ENCODE measurements around the gene SLC17A3. TPM values are rescaled to one million over a fixed set of nuclear protein-coding genes. Genes with fewer than 3 reads are reported as not detected.

The SLC17A3 gene
- total RNA-seq, 1 donor from 2014 or later, result not detected

- H3K4me1 Mint-ChIP-seq, result peaks cover 2% of the 10 kb centered on the region
- DNase-seq (ENCODE audit: low spot score), result no peak
- no peaks in the 10 kb centered on the region for H4K20me1 ChIP-seq (ENCODE audit: low read depth)
- TF ChIP-seq EZH2phosphoT487 (IDR thresholded peaks at IDR 0.05) (no peak), CTCF (IDR thresholded peaks at IDR 0.05) (no peak), EZH2 (IDR thresholded peaks at IDR 0.05) (no peak)
- no peak overlapping the region for H3K9ac ChIP-seq
- peaks cover 6% of the 10 kb centered on the region for H3K4me1 ChIP-seq
- H3K27ac Mint-ChIP-seq, result no peak overlapping the region
- H3K27ac ChIP-seq, result no peak overlapping the region
- H3K4me2 ChIP-seq, result no peak overlapping the region
- H3K9me3 ChIP-seq (ENCODE audit: low read depth), result no peaks in the 10 kb centered on the region
- peaks cover 2% of the 10 kb centered on the region for H3K27me3 Mint-ChIP-seq (ENCODE audit: insufficient read depth, low read depth)
- no peak overlapping the region for H2AFZ ChIP-seq (replicated peaks)
- H3K4me3 Mint-ChIP-seq, result no peak overlapping the region
- H3K27me3 ChIP-seq, result no peaks in the 10 kb centered on the region
- H3K4me3 ChIP-seq, result no peak overlapping the region
- peaks cover 2% of the 10 kb centered on the region for H3K9me3 Mint-ChIP-seq
- H3K36me3 Mint-ChIP-seq, result no peaks in the 10 kb centered on the region
- no peaks in the 10 kb centered on the region for H3F3A ChIP-seq (ENCODE audit: low read depth)
- H3K79me2 ChIP-seq (ENCODE audit: low read depth), result no peaks in the 10 kb centered on the region
- H3K36me3 ChIP-seq, result no peaks in the 10 kb centered on the region
Measured at GRCh38 chr6:25816252-25816651, 57.8 kb downstream of the SLC17A3 start.

GRCh38 chr6:25815194-25815593 is 58.8 kb downstream of the SLC17A3 start:
- H3K4me2 ChIP-seq, result no peak overlapping the region
- Mint-ChIP-seq H3K4me1 (peaks cover 2% of the 10 kb centered on the region), H3K27me3 (ENCODE audit: insufficient read depth, low read depth) (peaks cover 2% of the 10 kb centered on the region), H3K27ac (no peak overlapping the region), H3K4me3 (no peak overlapping the region), H3K9me3 (peaks cover 2% of the 10 kb centered on the region), H3K36me3 (no peaks in the 10 kb centered on the region)
- no peak overlapping the region for H3K27ac ChIP-seq
- H2AFZ ChIP-seq (replicated peaks), result no peak overlapping the region
- H3K36me3 ChIP-seq, result no peaks in the 10 kb centered on the region
- H3F3A ChIP-seq (ENCODE audit: low read depth), result no peaks in the 10 kb centered on the region
- no peaks in the 10 kb centered on the region for H4K20me1 ChIP-seq (ENCODE audit: low read depth)
- H3K4me1 ChIP-seq, result peaks cover 6% of the 10 kb centered on the region
- no peaks in the 10 kb centered on the region for H3K27me3 ChIP-seq
- H3K4me3 ChIP-seq, result no peak overlapping the region
- TF ChIP-seq EZH2 (IDR thresholded peaks at IDR 0.05), result no peak
- TF ChIP-seq CTCF (IDR thresholded peaks at IDR 0.05), result no peak
- no peak for TF ChIP-seq EZH2phosphoT487 (IDR thresholded peaks at IDR 0.05)
- H3K9ac ChIP-seq, result no peak overlapping the region
- no peaks in the 10 kb centered on the region for H3K9me3 ChIP-seq (ENCODE audit: low read depth)
- no peak for DNase-seq (ENCODE audit: low spot score)
- H3K79me2 ChIP-seq (ENCODE audit: low read depth), result no peaks in the 10 kb centered on the region

- no peaks in the 10 kb centered on the region for H3K4me1 Mint-ChIP-seq
- H3K4me1 ChIP-seq, result peaks cover 5% of the 10 kb centered on the region
- no peaks in the 10 kb centered on the region for H3K27me3 Mint-ChIP-seq (ENCODE audit: insufficient read depth, low read depth)
- no peak for DNase-seq (ENCODE audit: low spot score)
- no peak overlapping the region for H3K27ac ChIP-seq
- H3K9ac ChIP-seq, result no peak overlapping the region
- no peaks in the 10 kb centered on the region for H3F3A ChIP-seq (ENCODE audit: low read depth)
- H3K27me3 ChIP-seq, result no peaks in the 10 kb centered on the region
- no peaks in the 10 kb centered on the region for H3K9me3 Mint-ChIP-seq
- no peaks in the 10 kb centered on the region for H3K36me3 Mint-ChIP-seq
- no peak overlapping the region for H3K4me2 ChIP-seq
- no peaks in the 10 kb centered on the region for H3K9me3 ChIP-seq (ENCODE audit: low read depth)
- H3K4me3 Mint-ChIP-seq, result no peak overlapping the region
- H3K36me3 ChIP-seq, result no peaks in the 10 kb centered on the region
- TF ChIP-seq EZH2 (IDR thresholded peaks at IDR 0.05) (no peak), CTCF (IDR thresholded peaks at IDR 0.05) (no peak), EZH2phosphoT487 (IDR thresholded peaks at IDR 0.05) (no peak)
- no peaks in the 10 kb centered on the region for H4K20me1 ChIP-seq (ENCODE audit: low read depth)
- H3K79me2 ChIP-seq (ENCODE audit: low read depth), result no peaks in the 10 kb centered on the region
- H2AFZ ChIP-seq (replicated peaks), result no peak overlapping the region
- H3K27ac Mint-ChIP-seq, result no peak overlapping the region
- H3K4me3 ChIP-seq, result no peak overlapping the region
Measured at GRCh38 chr6:25804804-25805203, 69.2 kb downstream of the SLC17A3 start.
